SK-N-SH (cell line): ENCODE results near the gene GALNT14. TPM values are rescaled to one million over a fixed set of nuclear protein-coding genes. Genes with fewer than 3 reads are reported as not detected.
A peak's percentile ranks its signal among the peaks of the same experiment; 100 is the strongest.

Experiments
- CTCF ChIA-PET: fragments of 300-600, 350-600 bp; formaldehyde crosslinking; extraction: SDS; loops from one replicate; lab custom pipeline; 2021; lab: Yijun Ruan, JAX
- POLR2A ChIA-PET: fragments of 350-600 bp; sonication (Branson Sonifier 250); formaldehyde crosslinking; extraction: SDS; loops from one replicate; lab custom pipeline; 2020; ENCODE audit warnings: antibody characterized with exemption, inconsistent platforms; lab: Yijun Ruan, JAX
- DNase-seq: peaks from one replicate; pipeline ENCODE4 v3.0.0; 2012
- H2AFZ ChIP-seq: fragments of 200-600 bp; sonication (generic); 2 replicates; pipeline ENCODE4 v1.8.1; 2016; ENCODE audit warnings: antibody characterized with exemption, mild to moderate bottlenecking, low read depth
- H3F3A ChIP-seq: fragments of 200-600 bp; sonication (generic); replicated peaks from 2 replicates; pipeline ENCODE3; 2016; ENCODE audit warnings: antibody characterized with exemption, mild to moderate bottlenecking; ENCODE audit not compliant: insufficient read depth
- H3K27ac ChIP-seq, 2 experiments: fragments of 200-500 bp in 1 of 2; fragments of 200-600 bp in 1 of 2; sonication (Bioruptor generic) in 1 of 2; sonication (generic), shearing (Covaris generic) in 1 of 2; 2 replicates each; pipeline versions ENCODE4 v1.5.1 to v1.6.1; 2014 to 2016; ENCODE audit warnings: low read depth in 2 of 2, inconsistent platforms in 1 of 2, low read length in 1 of 2, mild to moderate bottlenecking in 1 of 2, mixed read lengths in 1 of 2
- H3K27me3 ChIP-seq: fragments of 200-600 bp; sonication (generic), shearing (Covaris generic); 2 replicates; pipeline ENCODE4 v1.6.1; 2016; ENCODE audit warnings: mixed run types; ENCODE audit not compliant: insufficient read depth
- H3K36me3 ChIP-seq, 2 experiments: fragments of 200-500 bp in 1 of 2; fragments of 200-600 bp in 1 of 2; sonication (Bioruptor generic) in 1 of 2; sonication (generic) in 1 of 2; replicated peaks in 1 of 2; 2 replicates each; pipeline versions ENCODE3 to v1.5.1; 2014 to 2016; ENCODE audit warnings: low read length in 1 of 2, mild to moderate bottlenecking in 1 of 2; ENCODE audit not compliant: insufficient read depth in 2 of 2, control insufficient read depth in 1 of 2
- H3K4me1 ChIP-seq, 2 experiments: fragments of 200-500 bp in 1 of 2; fragments of 200-600 bp in 1 of 2; sonication (Bioruptor generic) in 1 of 2; sonication (generic), shearing (Covaris generic) in 1 of 2; 2 replicates each; pipeline versions ENCODE4 v1.5.1 to v1.6.1; 2014 to 2016; ENCODE audit warnings: low read depth in 1 of 2, low read length in 1 of 2, mixed run types in 1 of 2; ENCODE audit not compliant: insufficient read depth in 2 of 2, control insufficient read depth in 1 of 2
- H3K4me2 ChIP-seq: fragments of 200-600 bp; sonication (generic), shearing (Covaris generic); 2 replicates; pipeline ENCODE4 v1.6.1; 2017; ENCODE audit warnings: mixed run types
- H3K4me3 ChIP-seq, 2 experiments: fragments of 200-500 bp in 1 of 2; fragments of 200-600 bp in 1 of 2; sonication (Bioruptor generic) in 1 of 2; sonication (generic), shearing (Covaris generic) in 1 of 2; 2 replicates each; pipeline versions ENCODE4 v1.5.1 to v1.8.1; 2014 to 2016; ENCODE audit warnings: low read depth in 2 of 2, inconsistent platforms in 1 of 2, low read length in 1 of 2, mild to moderate bottlenecking in 1 of 2, mixed read lengths in 1 of 2, moderate library complexity in 1 of 2
- H3K79me2 ChIP-seq: fragments of 200-600 bp; sonication (generic); 2 replicates; pipeline ENCODE4 v1.8.1; 2017; ENCODE audit warnings: mild to moderate bottlenecking; ENCODE audit not compliant: insufficient read depth
- H3K9ac ChIP-seq: fragments of 200-600 bp; sonication (generic); 2 replicates; pipeline ENCODE4 v1.6.1; 2017; ENCODE audit warnings: mixed run types
- H3K9me2 ChIP-seq: fragments of 200-600 bp; sonication (generic); 2 replicates; pipeline ENCODE4 v1.6.1; 2017; ENCODE audit warnings: mixed run types
- H3K9me3 ChIP-seq: fragments of 200-600 bp; sonication (generic); 2 replicates; pipeline ENCODE4 v1.6.1; 2017; ENCODE audit warnings: mixed run types, mild to moderate bottlenecking, moderate library complexity
- H4K20me1 ChIP-seq: fragments of 200-600 bp; sonication (generic); 2 replicates; pipeline ENCODE4 v1.6.1; 2017; ENCODE audit warnings: mild to moderate bottlenecking, mixed run types; ENCODE audit not compliant: insufficient read depth
- CHD2 ChIP-seq: fragments of 150-350 bp; IDR thresholded peaks from 2 replicates; pipeline ENCODE4 v1.6.1; 2018; ENCODE audit warnings: low read length; ENCODE audit not compliant: partially characterized antibody
- FOXJ3 ChIP-seq: sonication (generic); formaldehyde crosslinking; IDR thresholded peaks from 2 replicates; pipeline ENCODE4 v1.5.1; 2020; ENCODE audit warnings: mild to moderate bottlenecking, missing genetic modification reagents
- GABPA ChIP-seq: IDR thresholded peaks from 2 replicates; pipeline ENCODE4 v1.4.0; 2012; ENCODE audit warnings: low read depth, mild to moderate bottlenecking
- JUND ChIP-seq: IDR thresholded peaks from 2 replicates; pipeline ENCODE4 v1.4.0; 2012
- MEF2A ChIP-seq: IDR thresholded peaks from 2 replicates; pipeline ENCODE4 v1.4.0; 2012; ENCODE audit warnings: low read depth, borderline replicate concordance
- MXI1 ChIP-seq: IDR thresholded peaks from 2 replicates; pipeline ENCODE4 v1.6.1; 2012; ENCODE audit warnings: mild to moderate bottlenecking, low read depth, low read length, improper control_type of control experiment
- NFIC ChIP-seq: IDR thresholded peaks from 2 replicates; pipeline ENCODE4 v1.4.0; 2012; ENCODE audit warnings: borderline replicate concordance
- POLR2AphosphoS5 ChIP-seq: IDR thresholded peaks from 2 replicates; pipeline ENCODE4 v1.6.1; 2012; ENCODE audit warnings: low read depth, low read length
- RAD21 ChIP-seq: IDR thresholded peaks from 2 replicates; pipeline ENCODE4 v1.6.1; 2012; ENCODE audit warnings: mild to moderate bottlenecking, low read length
- RFX5 ChIP-seq: IDR thresholded peaks from 2 replicates; pipeline ENCODE4 v1.6.1; 2012; ENCODE audit warnings: mild to moderate bottlenecking, improper control_type of control experiment, low read length
- TCF12 ChIP-seq: IDR thresholded peaks from 2 replicates; pipeline ENCODE4 v1.4.0; 2012
- TEAD4 ChIP-seq: IDR thresholded peaks from 2 replicates; pipeline ENCODE4 v1.4.0; 2012; ENCODE audit warnings: mild to moderate bottlenecking, borderline replicate concordance; ENCODE audit not compliant: insufficient read depth
- YY1 ChIP-seq: IDR thresholded peaks from 2 replicates; pipeline ENCODE4 v1.4.0; 2012; ENCODE audit warnings: low read depth, mild to moderate bottlenecking
- WGBS: methylation state at CpG from one replicate; pipeline ENCODE4 v1.1.6; 2017; ENCODE audit warnings: low lambda C conversion rate; 5-methylcytosine and 5-hydroxymethylcytosine counted together
- polyA plus RNA-seq, 3 experiments: library from polyadenylated mRNA; depleted of rRNA; stranded (reverse); fragments of >200 nt; gene quantifications; 2 replicates each; pipeline ENCODE4 v1.2.3, GENCODE V29; 2012
- TF ChIP-seq, protein P1 (sequence below): IDR thresholded peaks from 2 replicates; pipeline ENCODE4; 2012
- TF ChIP-seq, protein P2 (sequence below): IDR thresholded peaks from 2 replicates; pipeline ENCODE4 v1.4.0; 2012; ENCODE audit warnings: low read depth, borderline replicate concordance
- TF ChIP-seq, protein P3 (sequence below): IDR thresholded peaks from 2 replicates; pipeline ENCODE4 v1.6.1; 2012; ENCODE audit warnings: mild to moderate bottlenecking, low read depth, low read length, moderate library complexity
- TF ChIP-seq, protein P4 (sequence below): fragments of 200-600 bp; sonication (generic); IDR thresholded peaks from 2 replicates; pipeline ENCODE4 v1.6.1; 2017; ENCODE audit warnings: antibody characterized with exemption, mild to moderate bottlenecking, moderate library complexity
- TF ChIP-seq, protein P5 (sequence below): IDR thresholded peaks from 2 replicates; pipeline ENCODE4 v1.4.0; 2012; ENCODE audit warnings: low read depth, borderline replicate concordance

GALNT14 gene
- polyA plus RNA-seq, 1 of the 3 experiments (the other 2 are of a cell fraction) = 1.6 TPM

DNA sequence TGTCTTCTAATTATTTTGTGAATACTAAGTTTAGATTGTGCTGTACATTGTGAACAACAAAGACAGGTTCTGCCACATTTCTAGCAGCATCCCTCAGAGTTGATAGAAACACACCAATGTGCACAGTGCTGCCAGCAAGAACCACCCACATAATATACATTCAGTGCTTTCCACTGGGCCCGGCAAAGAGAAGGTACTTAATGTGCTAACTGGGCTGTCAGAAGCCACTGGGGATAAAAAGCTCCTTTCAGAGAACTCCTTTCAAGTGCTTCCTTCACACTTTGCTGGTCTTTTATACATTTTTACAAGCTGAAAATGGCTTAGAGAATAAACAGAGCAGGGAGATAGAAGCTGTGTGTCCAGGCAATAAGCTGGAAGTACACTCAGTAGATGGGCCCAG lies 273.0 kb downstream of the GALNT14 start:
- no peaks in the 10 kb centered on the region for H3K9me3 ChIP-seq
- peaks cover 0 to 31% of the 10 kb centered on the region in 2 experiments; a peak in 2 of 4 replicates for H3K4me1 ChIP-seq
- no peaks in the 10 kb centered on the region for H3K27me3 ChIP-seq
- H3K79me2 ChIP-seq = no peaks in the 10 kb centered on the region
- no peaks in the 10 kb centered on the region for H3K9me2 ChIP-seq
- H4K20me1 ChIP-seq = no peaks in the 10 kb centered on the region
- H3K27ac ChIP-seq = peak overlapping the region in 1 of 2 experiments; percentile 84; a peak in 2 of 4 replicates
- H2AFZ ChIP-seq = no peak overlapping the region
- DNase-seq = no peak
- WGBS = 32% methylated on average over 1 of the region's 1 CpG
- no peak overlapping the region for H3K4me2 ChIP-seq
- ChIA-PET CTCF (interaction anchor here (0.7 to 9.2 kb wide), 12 partner anchors 17 to 701 kb away, joined by 3 to 291 read pairs (median 6); partner anchors contain the start of gene GALNT14), POLR2A (no interaction called here)
- no peak for TF ChIP-seq MXI1
- no peak for TF ChIP-seq CHD2
- no peak for TF ChIP-seq JUND
- no peak for TF ChIP-seq MEF2A
- TF ChIP-seq, protein P1, sequence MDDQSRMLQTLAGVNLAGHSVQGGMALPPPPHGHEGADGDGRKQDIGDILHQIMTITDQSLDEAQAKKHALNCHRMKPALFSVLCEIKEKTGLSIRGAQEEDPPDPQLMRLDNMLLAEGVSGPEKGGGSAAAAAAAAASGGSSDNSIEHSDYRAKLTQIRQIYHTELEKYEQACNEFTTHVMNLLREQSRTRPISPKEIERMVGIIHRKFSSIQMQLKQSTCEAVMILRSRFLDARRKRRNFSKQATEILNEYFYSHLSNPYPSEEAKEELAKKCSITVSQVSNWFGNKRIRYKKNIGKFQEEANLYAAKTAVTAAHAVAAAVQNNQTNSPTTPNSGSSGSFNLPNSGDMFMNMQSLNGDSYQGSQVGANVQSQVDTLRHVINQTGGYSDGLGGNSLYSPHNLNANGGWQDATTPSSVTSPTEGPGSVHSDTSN = no peak
- no peak for TF ChIP-seq RAD21
- TF ChIP-seq, protein P2, sequence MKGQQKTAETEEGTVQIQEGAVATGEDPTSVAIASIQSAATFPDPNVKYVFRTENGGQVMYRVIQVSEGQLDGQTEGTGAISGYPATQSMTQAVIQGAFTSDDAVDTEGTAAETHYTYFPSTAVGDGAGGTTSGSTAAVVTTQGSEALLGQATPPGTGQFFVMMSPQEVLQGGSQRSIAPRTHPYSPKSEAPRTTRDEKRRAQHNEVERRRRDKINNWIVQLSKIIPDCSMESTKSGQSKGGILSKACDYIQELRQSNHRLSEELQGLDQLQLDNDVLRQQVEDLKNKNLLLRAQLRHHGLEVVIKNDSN = no peak
- no peak for TF ChIP-seq GABPA
- TF ChIP-seq NFIC = no peak
- H3K36me3 ChIP-seq = no peaks in the 10 kb centered on the region
- no peak overlapping the region for H3K4me3 ChIP-seq
- no peak overlapping the region for H3K9ac ChIP-seq
- no peaks in the 10 kb centered on the region for H3F3A ChIP-seq

DNA sequence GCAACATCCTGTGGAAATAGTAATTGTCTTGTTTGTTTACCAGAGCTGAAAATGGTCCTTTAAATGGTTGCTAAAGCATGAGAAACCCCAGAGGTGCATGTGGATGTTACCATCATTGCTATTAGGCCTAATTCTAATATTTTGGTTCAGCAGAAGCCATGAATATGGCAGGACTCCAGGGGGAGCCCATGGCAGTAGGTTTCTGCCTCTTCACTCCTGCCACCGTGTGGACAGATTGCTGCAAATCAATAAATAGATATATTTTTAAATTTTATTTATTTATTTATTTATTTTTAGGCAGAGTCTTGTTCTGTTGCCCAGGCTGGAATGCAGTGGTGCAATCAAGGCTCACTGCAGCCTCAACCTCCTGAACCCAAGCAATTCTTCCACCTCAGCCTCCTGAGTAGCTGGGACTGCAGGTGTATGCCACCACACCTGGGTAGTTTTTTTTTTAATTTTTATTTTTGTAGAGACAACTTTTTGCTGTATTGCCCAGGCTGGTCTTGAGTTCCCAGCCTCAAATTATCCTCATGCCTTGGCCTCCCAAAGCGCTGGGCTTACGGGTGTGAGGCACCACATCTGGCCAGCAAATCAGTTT lies 276.1 kb downstream of the GALNT14 start:
- no peaks in the 10 kb centered on the region for H3K36me3 ChIP-seq
- CTCF ChIA-PET = interaction anchor here (0.5 to 9.2 kb wide), 108 partner anchors 10 to 1093 kb away, joined by 3 to 291 read pairs (median 4); partner anchors contain the start of gene GALNT14
- peaks cover 0 to 30% of the 10 kb centered on the region in 2 experiments; a peak in 2 of 4 replicates for H3K4me1 ChIP-seq
- peak; percentile 83 for DNase-seq
- no peaks in the 10 kb centered on the region for H3F3A ChIP-seq
- no peak overlapping the region for H2AFZ ChIP-seq
- no peaks in the 10 kb centered on the region for H3K79me2 ChIP-seq
- H4K20me1 ChIP-seq = no peaks in the 10 kb centered on the region
- H3K27me3 ChIP-seq = no peaks in the 10 kb centered on the region
- no peaks in the 10 kb centered on the region for H3K9me3 ChIP-seq
- peak overlapping the region in 1 of 2 experiments; percentile 43; a peak in 1 of 4 replicates for H3K4me3 ChIP-seq
- POLR2A ChIA-PET = interaction anchor here (1.0 kb wide), 1 partner anchor 697 kb away, joined by 4 read pairs; no protein-coding TSS in a partner anchor
- 14% methylated on average over 3 of the region's 3 CpGs for WGBS
- H3K4me2 ChIP-seq = no peak overlapping the region
- peak overlapping the region in 1 of 2 experiments; percentile 62; a peak in 2 of 4 replicates for H3K27ac ChIP-seq
- H3K9ac ChIP-seq = no peak overlapping the region
- no peaks in the 10 kb centered on the region for H3K9me2 ChIP-seq
- TF ChIP-seq YY1 (no peak), RFX5 (peak; percentile 45; the same call in 1 of the 2 replicates), POLR2AphosphoS5 (no peak), FOXJ3 (CRISPR knock-in tag) (no peak), TEAD4 (no peak), TCF12 (no peak), GABPA (no peak)
- TF ChIP-seq, protein P3, sequence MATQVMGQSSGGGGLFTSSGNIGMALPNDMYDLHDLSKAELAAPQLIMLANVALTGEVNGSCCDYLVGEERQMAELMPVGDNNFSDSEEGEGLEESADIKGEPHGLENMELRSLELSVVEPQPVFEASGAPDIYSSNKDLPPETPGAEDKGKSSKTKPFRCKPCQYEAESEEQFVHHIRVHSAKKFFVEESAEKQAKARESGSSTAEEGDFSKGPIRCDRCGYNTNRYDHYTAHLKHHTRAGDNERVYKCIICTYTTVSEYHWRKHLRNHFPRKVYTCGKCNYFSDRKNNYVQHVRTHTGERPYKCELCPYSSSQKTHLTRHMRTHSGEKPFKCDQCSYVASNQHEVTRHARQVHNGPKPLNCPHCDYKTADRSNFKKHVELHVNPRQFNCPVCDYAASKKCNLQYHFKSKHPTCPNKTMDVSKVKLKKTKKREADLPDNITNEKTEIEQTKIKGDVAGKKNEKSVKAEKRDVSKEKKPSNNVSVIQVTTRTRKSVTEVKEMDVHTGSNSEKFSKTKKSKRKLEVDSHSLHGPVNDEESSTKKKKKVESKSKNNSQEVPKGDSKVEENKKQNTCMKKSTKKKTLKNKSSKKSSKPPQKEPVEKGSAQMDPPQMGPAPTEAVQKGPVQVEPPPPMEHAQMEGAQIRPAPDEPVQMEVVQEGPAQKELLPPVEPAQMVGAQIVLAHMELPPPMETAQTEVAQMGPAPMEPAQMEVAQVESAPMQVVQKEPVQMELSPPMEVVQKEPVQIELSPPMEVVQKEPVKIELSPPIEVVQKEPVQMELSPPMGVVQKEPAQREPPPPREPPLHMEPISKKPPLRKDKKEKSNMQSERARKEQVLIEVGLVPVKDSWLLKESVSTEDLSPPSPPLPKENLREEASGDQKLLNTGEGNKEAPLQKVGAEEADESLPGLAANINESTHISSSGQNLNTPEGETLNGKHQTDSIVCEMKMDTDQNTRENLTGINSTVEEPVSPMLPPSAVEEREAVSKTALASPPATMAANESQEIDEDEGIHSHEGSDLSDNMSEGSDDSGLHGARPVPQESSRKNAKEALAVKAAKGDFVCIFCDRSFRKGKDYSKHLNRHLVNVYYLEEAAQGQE = no peak
- TF ChIP-seq, protein P4, sequence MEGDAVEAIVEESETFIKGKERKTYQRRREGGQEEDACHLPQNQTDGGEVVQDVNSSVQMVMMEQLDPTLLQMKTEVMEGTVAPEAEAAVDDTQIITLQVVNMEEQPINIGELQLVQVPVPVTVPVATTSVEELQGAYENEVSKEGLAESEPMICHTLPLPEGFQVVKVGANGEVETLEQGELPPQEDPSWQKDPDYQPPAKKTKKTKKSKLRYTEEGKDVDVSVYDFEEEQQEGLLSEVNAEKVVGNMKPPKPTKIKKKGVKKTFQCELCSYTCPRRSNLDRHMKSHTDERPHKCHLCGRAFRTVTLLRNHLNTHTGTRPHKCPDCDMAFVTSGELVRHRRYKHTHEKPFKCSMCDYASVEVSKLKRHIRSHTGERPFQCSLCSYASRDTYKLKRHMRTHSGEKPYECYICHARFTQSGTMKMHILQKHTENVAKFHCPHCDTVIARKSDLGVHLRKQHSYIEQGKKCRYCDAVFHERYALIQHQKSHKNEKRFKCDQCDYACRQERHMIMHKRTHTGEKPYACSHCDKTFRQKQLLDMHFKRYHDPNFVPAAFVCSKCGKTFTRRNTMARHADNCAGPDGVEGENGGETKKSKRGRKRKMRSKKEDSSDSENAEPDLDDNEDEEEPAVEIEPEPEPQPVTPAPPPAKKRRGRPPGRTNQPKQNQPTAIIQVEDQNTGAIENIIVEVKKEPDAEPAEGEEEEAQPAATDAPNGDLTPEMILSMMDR = peak; percentile 65
- TF ChIP-seq, protein P5, sequence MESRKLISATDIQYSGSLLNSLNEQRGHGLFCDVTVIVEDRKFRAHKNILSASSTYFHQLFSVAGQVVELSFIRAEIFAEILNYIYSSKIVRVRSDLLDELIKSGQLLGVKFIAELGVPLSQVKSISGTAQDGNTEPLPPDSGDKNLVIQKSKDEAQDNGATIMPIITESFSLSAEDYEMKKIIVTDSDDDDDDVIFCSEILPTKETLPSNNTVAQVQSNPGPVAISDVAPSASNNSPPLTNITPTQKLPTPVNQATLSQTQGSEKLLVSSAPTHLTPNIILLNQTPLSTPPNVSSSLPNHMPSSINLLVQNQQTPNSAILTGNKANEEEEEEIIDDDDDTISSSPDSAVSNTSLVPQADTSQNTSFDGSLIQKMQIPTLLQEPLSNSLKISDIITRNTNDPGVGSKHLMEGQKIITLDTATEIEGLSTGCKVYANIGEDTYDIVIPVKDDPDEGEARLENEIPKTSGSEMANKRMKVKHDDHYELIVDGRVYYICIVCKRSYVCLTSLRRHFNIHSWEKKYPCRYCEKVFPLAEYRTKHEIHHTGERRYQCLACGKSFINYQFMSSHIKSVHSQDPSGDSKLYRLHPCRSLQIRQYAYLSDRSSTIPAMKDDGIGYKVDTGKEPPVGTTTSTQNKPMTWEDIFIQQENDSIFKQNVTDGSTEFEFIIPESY = no peak
